ENCODE measurements around the gene ALDH9A1. TPM values are rescaled to one million over a fixed set of nuclear protein-coding genes. Genes with fewer than 3 reads are reported as not detected.

Gene ALDH9A1
- polyA plus RNA-seq, 6 donors from 2014 or later, result 84.5 to 134 (median 112) TPM

DNA sequence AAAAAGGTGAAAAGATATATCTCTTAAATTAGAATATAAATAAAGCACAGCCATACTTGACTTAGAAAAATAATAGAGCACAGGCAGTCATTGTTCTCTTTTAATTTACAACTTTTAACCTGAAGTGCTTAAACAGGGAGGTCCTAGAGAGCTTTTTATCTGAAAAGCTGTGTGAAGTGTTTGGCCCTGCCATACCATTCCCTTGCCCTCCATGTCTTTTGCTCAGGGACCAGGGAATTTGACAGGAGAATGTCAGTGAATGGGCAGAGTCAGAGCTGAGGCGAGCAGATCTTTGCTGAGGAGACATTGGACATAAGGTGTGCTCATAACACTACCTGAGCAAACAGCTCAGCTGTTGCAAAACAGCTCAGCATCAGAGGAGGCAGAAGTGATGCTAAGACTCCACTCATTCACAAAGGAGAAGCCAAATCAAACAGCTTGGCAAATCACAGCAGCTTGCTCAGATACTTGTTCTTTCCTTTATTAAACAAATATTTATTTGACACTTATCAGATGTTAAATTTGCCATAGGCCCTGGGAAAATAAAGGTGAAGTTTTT is 82.2 kb downstream of the ALDH9A1 start:
- ATAC-seq (ENCODE audit: low read depth in 2 of 2) (no peak), DNase-seq (no peak)
- no peak overlapping the region for H3K4me3 Mint-ChIP-seq
- no peak overlapping the region for H3K27ac Mint-ChIP-seq
- H3K9me3 Mint-ChIP-seq, result peaks cover 0 to 26% (median 11%) of the 10 kb centered on the region in 7 donors
- no peaks in the 10 kb centered on the region for H3K4me1 Mint-ChIP-seq
- no peaks in the 10 kb centered on the region for H3K36me3 Mint-ChIP-seq
- H3K27me3 Mint-ChIP-seq, result peaks cover 40 to 64% (median 55%) of the 10 kb centered on the region in 3 donors

Other genes with a start within 250 kb of the ALDH9A1 start
- not detected for gene LRRC52, start 154.6 kb downstream of the ALDH9A1 start, polyA plus RNA-seq (ENCODE audit: low read depth in 6 of 6)
- gene MGST3, start 67.3 kb downstream of the ALDH9A1 start, polyA plus RNA-seq (ENCODE audit: low read depth in 6 of 6), result 100 to 1,000 TPM in 4 of 6 donors, 10 to 100 TPM in 2; 76.4 to 133 (median 116) TPM
- 100 to 1,000 TPM in 1 of 6 donors, 10 to 100 TPM in 5; 69.5 to 102 (median 85.8) TPM for gene TMCO1, start 70.3 kb upstream of the ALDH9A1 start, polyA plus RNA-seq (ENCODE audit: low read depth in 6 of 6)
- 10 to 100 TPM in 1 of 6 donors, 1 to 10 TPM in 5; 4.9 to 10.7 (median 7.7) TPM for gene UCK2, start 129.1 kb upstream of the ALDH9A1 start, polyA plus RNA-seq (ENCODE audit: low read depth in 6 of 6)